Neural cell (in vitro differentiated cells): ENCODE data around the gene HMGN2. TPM values are rescaled to one million over a fixed set of nuclear protein-coding genes. Genes with fewer than 3 reads are reported as not detected.

Experiments
- H2AFZ ChIP-seq: fragments of 200-600, 300-800 bp; sonication (generic), shearing (Covaris generic); 2 replicates; pipeline ENCODE4 v1.6.0; 2014; ENCODE audit warnings: low read depth, mild to moderate bottlenecking, antibody characterized with exemption, low read length, moderate library complexity
- H3F3A ChIP-seq: fragments of 200-600 bp; shearing (Covaris generic); 2 replicates; pipeline ENCODE4 v1.6.1; 2016; ENCODE audit warnings: mild to moderate bottlenecking, moderate library complexity, mixed read lengths, antibody characterized with exemption, low read length; ENCODE audit not compliant: insufficient read depth, poor library complexity, severe bottlenecking
- H3K27ac ChIP-seq: fragments of 200-600, 300-800 bp; sonication (generic), shearing (Covaris generic); 2 replicates; pipeline ENCODE4 v1.5.1; 2014; ENCODE audit warnings: mild to moderate bottlenecking, low read length, moderate library complexity
- H3K27me3 ChIP-seq: fragments of 300-800, 200-600 bp; sonication (generic), shearing (Covaris generic); 2 replicates; pipeline ENCODE4 v1.6.0; 2014; ENCODE audit warnings: mild to moderate bottlenecking, low read depth, low read length, moderate library complexity; ENCODE audit not compliant: insufficient read depth
- H3K36me3 ChIP-seq: fragments of 300-800, 200-600 bp; sonication (generic), shearing (Covaris generic); 2 replicates; pipeline ENCODE4 v1.5.1; 2014; ENCODE audit warnings: mild to moderate bottlenecking, antibody characterized with exemption, low read length, moderate library complexity; ENCODE audit not compliant: insufficient read depth
- H3K4me2 ChIP-seq: fragments of 300-800, 200-600 bp; sonication (generic), shearing (Covaris generic); 2 replicates; pipeline ENCODE4 v1.6.0; 2014; ENCODE audit warnings: mild to moderate bottlenecking, low read length
- H3K4me3 ChIP-seq: fragments of 300-800, 200-600 bp; sonication (generic), shearing (Covaris generic); 2 replicates; pipeline ENCODE4 v1.5.1; 2014; ENCODE audit warnings: mild to moderate bottlenecking, low read length, moderate library complexity
- H3K79me2 ChIP-seq: fragments of 200-600 bp; shearing (Covaris generic); replicated peaks from 2 replicates; pipeline ENCODE4 v1.6.0; 2014; ENCODE audit warnings: mild to moderate bottlenecking, low read length, moderate library complexity; ENCODE audit not compliant: insufficient read depth
- H3K9ac ChIP-seq: fragments of 300-800, 200-600 bp; sonication (generic), shearing (Covaris generic); 2 replicates; pipeline ENCODE4 v1.6.1; 2016; ENCODE audit warnings: mild to moderate bottlenecking, low read length, mixed read lengths
- H3K9me2 ChIP-seq: fragments of 200-600 bp; shearing (Covaris generic); 2 replicates; pipeline ENCODE4 v1.6.1; 2016; ENCODE audit warnings: mild to moderate bottlenecking, low read length, mixed read lengths; ENCODE audit not compliant: insufficient read depth
- H3K9me3 ChIP-seq: fragments of 200-600, 300-800 bp; sonication (generic), shearing (Covaris generic); 2 replicates; pipeline ENCODE4 v1.6.1; 2016; ENCODE audit warnings: mild to moderate bottlenecking, mixed run types, low read length, moderate library complexity, mixed read lengths
- H4K20me1 ChIP-seq: fragments of 200-600 bp; shearing (Covaris generic); 2 replicates; pipeline ENCODE4 v1.6.1; 2016; ENCODE audit warnings: mild to moderate bottlenecking, mixed run types; ENCODE audit not compliant: insufficient read depth
- EP300 ChIP-seq: fragments of 450-650 bp; conservative IDR thresholded peaks from 2 replicates; pipeline ENCODE4 v1.6.1; 2014; ENCODE audit warnings: antibody characterized with exemption, mild to moderate bottlenecking, moderate library complexity; ENCODE audit not compliant: poor library complexity, severe bottlenecking
- EZH2 ChIP-seq: fragments of 200-600, 300-800 bp; shearing (Covaris generic), sonication (generic); IDR thresholded peaks from 2 replicates; pipeline ENCODE4 v1.6.1; 2014; ENCODE audit warnings: antibody characterized with exemption, low read length, borderline replicate concordance, mild to moderate bottlenecking; ENCODE audit not compliant: insufficient read depth, poor library complexity, severe bottlenecking
- MXI1 ChIP-seq: fragments of 450-650 bp; conservative IDR thresholded peaks from 2 replicates; pipeline ENCODE4 v1.6.1; 2014; ENCODE audit warnings: antibody characterized with exemption, mild to moderate bottlenecking; ENCODE audit not compliant: poor library complexity, severe bottlenecking
- POLR2AphosphoS5 ChIP-seq: IDR thresholded peaks from 2 replicates; pipeline ENCODE4 v1.6.1; 2012
- RAD21 ChIP-seq: fragments of 450-650 bp; conservative IDR thresholded peaks from 2 replicates; pipeline ENCODE4 v1.6.1; 2014; ENCODE audit warnings: antibody characterized with exemption, mild to moderate bottlenecking, moderate library complexity
- SMC3 ChIP-seq: fragments of 450-650 bp; conservative IDR thresholded peaks from 2 replicates; pipeline ENCODE4 v1.6.1; 2014; ENCODE audit warnings: antibody characterized with exemption, mild to moderate bottlenecking, moderate library complexity; ENCODE audit not compliant: poor library complexity
- TAF1 ChIP-seq: IDR thresholded peaks from 2 replicates; pipeline ENCODE4 v1.6.1; 2012; ENCODE audit warnings: low read depth
- polyA plus RNA-seq: library from polyadenylated mRNA; depleted of rRNA; stranded (reverse); fragments of >200 nt; gene quantifications from 2 replicates; pipeline ENCODE4 v1.2.3, GENCODE V29; 2014
- TF ChIP-seq, protein P1 (sequence below): fragments of 450-650 bp; IDR thresholded peaks from 2 replicates; pipeline ENCODE4 v1.5.1; 2014; ENCODE audit warnings: antibody characterized with exemption, mild to moderate bottlenecking, moderate library complexity; ENCODE audit not compliant: poor library complexity, severe bottlenecking
- TF ChIP-seq, protein P2 (sequence below): IDR thresholded peaks from 2 replicates; pipeline ENCODE4 v1.6.1; 2012; ENCODE audit warnings: borderline replicate concordance

The HMGN2 gene
- polyA plus RNA-seq, 1 donor from 2014 or later = 615 TPM

DNA sequence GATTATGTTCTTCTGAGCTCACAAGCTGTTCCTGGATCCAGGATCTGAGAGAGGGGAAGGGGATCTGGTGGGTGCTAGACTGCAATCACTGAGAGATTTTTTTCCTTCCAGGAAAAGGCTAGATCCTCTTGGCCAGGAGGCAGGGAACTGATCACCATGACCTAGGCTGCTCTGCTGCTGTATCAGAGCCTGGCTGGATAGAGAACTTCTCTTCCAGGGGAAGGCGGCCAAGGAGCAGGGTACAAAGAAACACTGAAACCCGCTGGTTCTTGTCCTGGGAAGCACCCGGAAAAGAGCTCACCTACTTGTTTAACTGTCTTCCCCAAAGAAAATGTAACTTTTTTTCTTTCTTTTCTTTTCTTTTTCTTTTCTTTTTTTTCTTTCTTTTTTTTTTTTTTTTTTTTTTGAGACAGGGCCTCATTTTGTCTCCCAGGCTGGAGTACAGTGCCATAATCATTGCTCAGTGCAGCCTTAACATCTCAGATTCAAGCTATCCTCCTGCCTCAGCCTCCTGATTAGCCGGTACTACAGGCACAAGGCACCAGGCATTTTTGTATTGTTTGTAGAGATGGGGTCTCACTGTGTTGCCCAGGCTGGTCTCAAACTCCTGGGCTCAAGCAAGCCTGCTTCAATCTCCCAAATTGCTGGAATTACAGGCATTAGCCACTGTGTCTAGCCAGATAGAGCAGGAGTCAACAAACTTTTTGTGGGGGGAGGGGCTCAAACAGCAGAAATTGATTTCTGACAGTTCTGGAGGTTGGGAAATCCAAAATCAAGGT lies 44.9 kb downstream of the HMGN2 start:
- H3K27ac ChIP-seq = no peak overlapping the region
- no peaks in the 10 kb centered on the region for H3K9me3 ChIP-seq
- H3K27me3 ChIP-seq = no peaks in the 10 kb centered on the region
- no peak overlapping the region for H3K4me2 ChIP-seq
- H3K4me3 ChIP-seq = no peak overlapping the region
- no peaks in the 10 kb centered on the region for H3K79me2 ChIP-seq
- H3K9ac ChIP-seq = no peak overlapping the region
- no peaks in the 10 kb centered on the region for H3K36me3 ChIP-seq
- H2AFZ ChIP-seq = no peak overlapping the region
- TF ChIP-seq POLR2AphosphoS5 = no peak
- TF ChIP-seq, protein P1, sequence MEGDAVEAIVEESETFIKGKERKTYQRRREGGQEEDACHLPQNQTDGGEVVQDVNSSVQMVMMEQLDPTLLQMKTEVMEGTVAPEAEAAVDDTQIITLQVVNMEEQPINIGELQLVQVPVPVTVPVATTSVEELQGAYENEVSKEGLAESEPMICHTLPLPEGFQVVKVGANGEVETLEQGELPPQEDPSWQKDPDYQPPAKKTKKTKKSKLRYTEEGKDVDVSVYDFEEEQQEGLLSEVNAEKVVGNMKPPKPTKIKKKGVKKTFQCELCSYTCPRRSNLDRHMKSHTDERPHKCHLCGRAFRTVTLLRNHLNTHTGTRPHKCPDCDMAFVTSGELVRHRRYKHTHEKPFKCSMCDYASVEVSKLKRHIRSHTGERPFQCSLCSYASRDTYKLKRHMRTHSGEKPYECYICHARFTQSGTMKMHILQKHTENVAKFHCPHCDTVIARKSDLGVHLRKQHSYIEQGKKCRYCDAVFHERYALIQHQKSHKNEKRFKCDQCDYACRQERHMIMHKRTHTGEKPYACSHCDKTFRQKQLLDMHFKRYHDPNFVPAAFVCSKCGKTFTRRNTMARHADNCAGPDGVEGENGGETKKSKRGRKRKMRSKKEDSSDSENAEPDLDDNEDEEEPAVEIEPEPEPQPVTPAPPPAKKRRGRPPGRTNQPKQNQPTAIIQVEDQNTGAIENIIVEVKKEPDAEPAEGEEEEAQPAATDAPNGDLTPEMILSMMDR = no peak
- no peak for TF ChIP-seq MXI1
- TF ChIP-seq RAD21 = no peak
- TF ChIP-seq EZH2 = no peak
- no peak for TF ChIP-seq SMC3
- TF ChIP-seq, protein P2, sequence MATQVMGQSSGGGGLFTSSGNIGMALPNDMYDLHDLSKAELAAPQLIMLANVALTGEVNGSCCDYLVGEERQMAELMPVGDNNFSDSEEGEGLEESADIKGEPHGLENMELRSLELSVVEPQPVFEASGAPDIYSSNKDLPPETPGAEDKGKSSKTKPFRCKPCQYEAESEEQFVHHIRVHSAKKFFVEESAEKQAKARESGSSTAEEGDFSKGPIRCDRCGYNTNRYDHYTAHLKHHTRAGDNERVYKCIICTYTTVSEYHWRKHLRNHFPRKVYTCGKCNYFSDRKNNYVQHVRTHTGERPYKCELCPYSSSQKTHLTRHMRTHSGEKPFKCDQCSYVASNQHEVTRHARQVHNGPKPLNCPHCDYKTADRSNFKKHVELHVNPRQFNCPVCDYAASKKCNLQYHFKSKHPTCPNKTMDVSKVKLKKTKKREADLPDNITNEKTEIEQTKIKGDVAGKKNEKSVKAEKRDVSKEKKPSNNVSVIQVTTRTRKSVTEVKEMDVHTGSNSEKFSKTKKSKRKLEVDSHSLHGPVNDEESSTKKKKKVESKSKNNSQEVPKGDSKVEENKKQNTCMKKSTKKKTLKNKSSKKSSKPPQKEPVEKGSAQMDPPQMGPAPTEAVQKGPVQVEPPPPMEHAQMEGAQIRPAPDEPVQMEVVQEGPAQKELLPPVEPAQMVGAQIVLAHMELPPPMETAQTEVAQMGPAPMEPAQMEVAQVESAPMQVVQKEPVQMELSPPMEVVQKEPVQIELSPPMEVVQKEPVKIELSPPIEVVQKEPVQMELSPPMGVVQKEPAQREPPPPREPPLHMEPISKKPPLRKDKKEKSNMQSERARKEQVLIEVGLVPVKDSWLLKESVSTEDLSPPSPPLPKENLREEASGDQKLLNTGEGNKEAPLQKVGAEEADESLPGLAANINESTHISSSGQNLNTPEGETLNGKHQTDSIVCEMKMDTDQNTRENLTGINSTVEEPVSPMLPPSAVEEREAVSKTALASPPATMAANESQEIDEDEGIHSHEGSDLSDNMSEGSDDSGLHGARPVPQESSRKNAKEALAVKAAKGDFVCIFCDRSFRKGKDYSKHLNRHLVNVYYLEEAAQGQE = no peak
- TF ChIP-seq EP300 = no peak
- no peak for TF ChIP-seq TAF1
- H3K9me2 ChIP-seq = no peaks in the 10 kb centered on the region
- no peaks in the 10 kb centered on the region for H4K20me1 ChIP-seq
- no peaks in the 10 kb centered on the region for H3F3A ChIP-seq

DNA sequence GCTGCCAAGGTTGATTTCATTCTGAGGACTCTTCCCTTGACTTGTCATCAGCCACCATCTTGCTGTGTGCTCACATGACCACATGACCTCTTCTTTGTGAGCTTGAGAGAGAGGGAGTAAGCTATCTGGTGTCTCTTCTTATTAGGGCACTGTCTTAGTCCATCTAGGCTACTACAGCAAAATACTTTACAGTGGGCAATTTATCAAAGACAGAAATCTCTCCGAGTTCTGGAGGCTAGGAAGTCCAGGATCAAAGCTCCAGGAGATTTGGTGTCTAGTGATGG lies 45.5 kb downstream of the HMGN2 start:
- Histone ChIP-seq H3F3A (no peaks in the 10 kb centered on the region), H3K4me3 (no peak overlapping the region), H3K27ac (no peak overlapping the region), H3K9me2 (no peaks in the 10 kb centered on the region), H3K36me3 (no peaks in the 10 kb centered on the region), H3K9me3 (no peaks in the 10 kb centered on the region), H3K9ac (no peak overlapping the region), H3K27me3 (no peaks in the 10 kb centered on the region), H2AFZ (no peak overlapping the region), H3K79me2 (no peaks in the 10 kb centered on the region), H4K20me1 (no peaks in the 10 kb centered on the region), H3K4me2 (no peak overlapping the region)
- TF ChIP-seq TAF1 = no peak
- TF ChIP-seq, protein P1 = no peak
- no peak for TF ChIP-seq SMC3
- no peak for TF ChIP-seq POLR2AphosphoS5
- TF ChIP-seq MXI1 = no peak
